Activated T-cell treated with anti-CD3 and anti-CD28 coated beads, Interleukin-2, amount 50 U/mL, for 1 hour (primary cell): ENCODE results near the gene MGAT2.
"Not testable (repeated sequence)": the region's sequence is repeated elsewhere in the genome, so short reads cannot be mapped to it uniquely, and the experiment has no call there.

Experiments used
- DNase-seq: peaks from one replicate; pipeline ENCODE4 v3.0.0-alpha.2; 2020

Gene MGAT2

DNA sequence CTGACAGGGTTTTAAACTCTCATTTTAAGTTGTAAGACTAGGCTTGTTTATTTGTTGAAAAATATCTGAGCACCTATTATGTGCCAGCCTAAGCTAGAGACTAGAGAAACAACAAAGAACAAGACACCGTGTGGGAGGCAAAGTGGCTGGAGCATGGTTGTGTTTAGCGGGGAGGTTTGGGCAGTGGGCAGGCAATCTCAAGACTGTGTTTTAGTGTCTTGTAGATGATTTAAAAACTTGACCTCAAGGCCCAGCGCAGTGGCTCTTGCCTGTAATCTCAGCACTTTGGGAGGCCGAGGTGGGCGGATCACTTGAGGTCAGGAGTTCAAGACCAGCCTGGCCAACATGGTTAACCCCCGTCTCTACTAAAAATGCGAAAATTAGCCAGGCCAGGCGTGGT lies 7.9 kb upstream of the MGAT2 start:
- no peak for DNase-seq

DNA sequence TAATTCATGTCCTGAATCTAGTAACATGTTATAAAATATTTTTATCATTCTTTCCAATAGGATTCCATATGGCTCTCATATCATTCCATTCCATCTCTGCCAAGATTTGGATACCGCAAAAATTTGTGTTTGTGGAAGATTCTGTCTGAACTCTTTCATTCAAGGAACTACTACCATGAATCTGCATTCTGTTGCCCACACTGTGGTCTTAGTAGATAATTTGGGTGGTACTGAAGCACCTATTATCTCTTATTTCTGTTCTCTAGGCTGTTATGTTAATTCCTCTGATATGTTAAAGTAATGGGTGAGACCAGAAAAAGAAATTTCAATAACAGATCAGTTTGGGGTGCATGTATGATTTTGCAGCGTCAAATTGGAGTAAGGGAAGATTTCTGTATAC lies 6.4 kb upstream of the MGAT2 start:
- no peak for DNase-seq

DNA sequence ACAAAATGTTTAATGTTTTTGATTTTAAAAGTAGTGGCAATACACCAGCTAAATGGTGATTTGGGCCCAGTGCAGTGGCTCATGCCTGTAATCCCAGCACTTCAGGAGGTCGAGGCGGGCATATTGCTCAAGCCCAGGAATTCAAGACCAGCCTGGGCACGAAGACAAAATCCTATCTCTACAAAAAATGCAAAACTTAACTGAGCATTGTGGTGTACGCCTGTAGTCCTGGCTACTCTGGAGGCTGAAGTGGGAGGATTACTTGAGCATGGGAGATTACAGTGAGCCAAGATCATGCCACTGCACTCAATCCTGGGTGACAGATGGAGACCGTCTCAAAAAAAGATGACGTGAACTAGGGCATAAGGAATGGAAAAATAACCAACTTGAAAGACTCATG lies 4.8 kb upstream of the MGAT2 start:
- DNase-seq = no peak

DNA sequence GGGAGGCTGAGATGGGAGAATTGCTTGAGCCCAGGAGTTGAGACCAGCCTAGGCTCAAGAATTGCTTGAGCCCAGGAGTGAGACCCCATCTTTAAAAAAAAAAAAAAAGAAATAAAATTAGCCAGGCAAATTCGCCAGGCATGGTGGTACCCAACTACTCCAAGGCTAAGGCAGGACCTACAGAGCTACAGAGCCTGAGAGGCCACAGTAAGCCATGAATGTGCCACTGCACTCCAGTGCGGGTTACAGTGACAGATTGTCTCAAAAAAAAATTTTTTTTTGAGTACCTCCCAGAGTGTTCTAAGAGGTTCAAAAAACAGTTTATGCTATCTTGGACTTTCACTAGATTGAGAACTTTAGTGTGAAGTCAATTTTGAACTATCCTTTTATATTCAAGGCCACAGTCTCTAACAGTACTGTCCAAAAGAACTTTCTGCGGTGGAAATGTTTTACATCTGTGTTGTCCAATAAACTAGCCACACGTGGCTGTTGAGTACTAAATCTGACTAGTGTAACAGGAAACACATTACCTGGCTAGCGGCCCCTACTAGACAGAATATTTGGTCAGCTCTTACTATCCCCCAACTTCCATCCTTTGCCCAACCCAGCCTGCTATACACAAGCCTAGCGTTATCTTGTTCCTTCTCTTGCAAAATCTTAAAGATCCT lies 2.6 kb upstream of the MGAT2 start:
- no peak for DNase-seq

DNA sequence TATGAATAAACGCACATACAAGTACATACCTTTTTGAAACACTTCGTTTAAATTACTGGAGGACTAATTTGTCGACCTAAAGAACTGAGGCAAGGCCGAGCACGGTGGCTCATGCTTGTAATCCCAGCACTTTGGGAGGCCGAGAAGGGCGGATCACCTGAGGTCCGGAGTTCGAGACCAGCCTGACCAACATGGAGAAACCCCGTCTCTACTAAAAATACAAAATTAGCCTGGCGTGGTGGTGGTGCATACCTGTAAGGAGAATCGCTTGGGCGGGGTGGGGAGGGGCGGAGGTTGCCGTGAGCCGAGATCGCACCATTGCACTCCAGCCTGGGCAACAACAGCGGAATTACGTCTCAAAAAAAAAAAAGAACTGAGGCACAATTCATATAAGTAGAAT lies 1.3 kb upstream of the MGAT2 start:
- DNase-seq = not testable (repeated sequence)

DNA sequence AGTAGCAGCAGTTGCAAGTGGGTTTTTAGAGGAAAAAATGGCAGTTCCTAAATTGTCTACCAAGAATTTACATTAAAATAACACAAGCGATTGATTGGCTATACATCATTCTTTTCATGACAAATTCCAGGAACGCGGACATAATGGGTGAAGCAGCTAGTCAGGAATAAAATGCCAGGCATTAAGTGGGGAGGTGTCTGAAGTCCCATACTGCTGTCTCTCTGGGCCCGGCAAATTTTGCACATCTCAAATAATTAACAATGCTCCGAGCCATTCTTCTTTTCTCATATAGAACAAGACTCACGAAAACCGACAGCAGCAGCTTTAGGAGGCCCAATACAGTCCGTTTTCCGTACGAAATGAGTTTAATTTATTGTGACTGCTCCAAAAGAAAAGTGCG lies 869 bp upstream of the MGAT2 start:
- no peak for DNase-seq

DNA sequence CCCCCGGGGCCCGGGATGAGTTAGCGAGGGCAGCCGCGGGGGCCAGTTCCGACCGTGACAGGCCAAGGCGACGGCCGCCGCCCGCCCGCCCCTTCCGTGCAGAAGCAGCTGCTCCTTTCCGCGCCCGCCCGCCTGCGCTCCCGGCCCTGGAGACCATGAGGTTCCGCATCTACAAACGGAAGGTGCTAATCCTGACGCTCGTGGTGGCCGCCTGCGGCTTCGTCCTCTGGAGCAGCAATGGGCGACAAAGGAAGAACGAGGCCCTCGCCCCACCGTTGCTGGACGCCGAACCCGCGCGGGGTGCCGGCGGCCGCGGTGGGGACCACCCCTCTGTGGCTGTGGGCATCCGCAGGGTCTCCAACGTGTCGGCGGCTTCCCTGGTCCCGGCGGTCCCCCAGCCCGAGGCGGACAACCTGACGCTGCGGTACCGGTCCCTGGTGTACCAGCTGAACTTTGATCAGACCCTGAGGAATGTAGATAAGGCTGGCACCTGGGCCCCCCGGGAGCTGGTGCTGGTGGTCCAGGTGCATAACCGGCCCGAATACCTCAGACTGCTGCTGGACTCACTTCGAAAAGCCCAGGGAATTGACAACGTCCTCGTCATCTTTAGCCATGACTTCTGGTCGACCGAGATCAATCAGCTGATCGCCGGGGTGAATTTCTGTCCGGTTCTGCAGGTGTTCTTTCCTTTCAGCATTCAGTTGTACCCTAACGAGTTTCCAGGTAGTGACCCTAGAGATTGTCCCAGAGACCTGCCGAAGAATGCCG lies 699 bp downstream of the MGAT2 start:
- no peak for DNase-seq

DNA sequence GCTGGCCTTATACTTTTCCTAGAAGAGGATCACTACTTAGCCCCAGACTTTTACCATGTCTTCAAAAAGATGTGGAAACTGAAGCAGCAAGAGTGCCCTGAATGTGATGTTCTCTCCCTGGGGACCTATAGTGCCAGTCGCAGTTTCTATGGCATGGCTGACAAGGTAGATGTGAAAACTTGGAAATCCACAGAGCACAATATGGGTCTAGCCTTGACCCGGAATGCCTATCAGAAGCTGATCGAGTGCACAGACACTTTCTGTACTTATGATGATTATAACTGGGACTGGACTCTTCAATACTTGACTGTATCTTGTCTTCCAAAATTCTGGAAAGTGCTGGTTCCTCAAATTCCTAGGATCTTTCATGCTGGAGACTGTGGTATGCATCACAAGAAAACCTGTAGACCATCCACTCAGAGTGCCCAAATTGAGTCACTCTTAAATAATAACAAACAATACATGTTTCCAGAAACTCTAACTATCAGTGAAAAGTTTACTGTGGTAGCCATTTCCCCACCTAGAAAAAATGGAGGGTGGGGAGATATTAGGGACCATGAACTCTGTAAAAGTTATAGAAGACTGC lies 1.5 kb downstream of the MGAT2 start:
- no peak for DNase-seq

DNA sequence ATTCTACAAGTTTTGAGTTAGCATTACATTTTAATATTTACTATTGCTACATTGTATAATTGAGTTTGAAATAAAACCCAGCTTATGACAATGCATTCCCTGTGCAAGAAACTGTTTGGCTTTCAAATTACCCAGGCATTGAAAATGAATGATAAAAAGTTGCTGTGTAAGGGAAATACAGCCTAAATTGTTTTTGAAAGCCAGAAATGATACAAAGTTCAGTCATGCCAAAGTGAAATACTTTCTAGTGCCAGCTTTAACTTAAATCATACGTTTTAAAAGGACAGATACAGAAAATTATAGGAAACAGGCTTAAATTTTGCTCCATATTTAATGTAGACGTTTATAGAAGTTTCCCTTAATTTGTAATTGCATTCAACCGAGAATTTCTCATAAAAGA lies 2.8 kb downstream of the MGAT2 start:
- DNase-seq = no peak

DNA sequence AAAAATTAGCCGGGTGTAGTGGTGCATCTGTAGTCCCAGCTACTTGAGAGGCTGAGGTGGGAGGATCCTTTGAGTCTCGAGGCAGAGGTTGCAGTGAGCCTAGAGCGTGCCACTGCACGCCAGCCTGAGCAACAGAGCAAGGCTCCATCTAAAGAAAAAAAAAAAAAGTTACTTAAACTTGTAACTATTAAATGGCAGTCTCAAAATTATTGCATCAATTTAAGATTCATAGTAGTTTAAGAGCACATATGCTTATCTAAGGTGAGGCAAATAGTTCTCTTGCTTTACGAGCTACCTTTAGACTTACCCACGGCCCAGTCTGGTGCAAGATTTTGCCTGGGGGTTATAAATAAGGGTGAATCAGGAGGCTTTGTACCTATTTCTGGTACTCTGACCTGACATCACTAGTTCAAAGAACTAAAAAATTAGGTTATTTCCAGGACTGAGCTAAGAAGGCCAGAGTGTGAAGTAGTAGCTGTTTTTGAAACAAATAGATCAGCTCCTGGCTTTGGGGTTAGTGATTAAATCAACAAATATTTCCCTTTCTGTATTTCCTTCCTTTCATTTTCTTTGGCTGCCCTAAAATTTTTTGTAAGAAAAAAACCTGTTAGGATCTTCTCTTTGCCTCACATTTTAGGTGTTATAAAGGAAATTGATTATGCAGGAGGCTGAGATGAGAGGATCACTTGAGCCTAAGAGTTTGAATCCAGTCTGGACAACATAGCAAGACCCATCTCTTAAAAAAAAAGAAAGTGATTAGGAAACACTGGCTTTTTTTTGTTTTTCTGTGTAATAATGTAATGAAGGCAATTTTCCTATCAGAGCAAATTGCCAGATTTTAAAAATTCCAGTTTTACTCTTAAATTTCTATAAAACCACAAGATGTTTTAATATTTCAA lies 3.6 kb downstream of the MGAT2 start:
- no peak for DNase-seq

DNA sequence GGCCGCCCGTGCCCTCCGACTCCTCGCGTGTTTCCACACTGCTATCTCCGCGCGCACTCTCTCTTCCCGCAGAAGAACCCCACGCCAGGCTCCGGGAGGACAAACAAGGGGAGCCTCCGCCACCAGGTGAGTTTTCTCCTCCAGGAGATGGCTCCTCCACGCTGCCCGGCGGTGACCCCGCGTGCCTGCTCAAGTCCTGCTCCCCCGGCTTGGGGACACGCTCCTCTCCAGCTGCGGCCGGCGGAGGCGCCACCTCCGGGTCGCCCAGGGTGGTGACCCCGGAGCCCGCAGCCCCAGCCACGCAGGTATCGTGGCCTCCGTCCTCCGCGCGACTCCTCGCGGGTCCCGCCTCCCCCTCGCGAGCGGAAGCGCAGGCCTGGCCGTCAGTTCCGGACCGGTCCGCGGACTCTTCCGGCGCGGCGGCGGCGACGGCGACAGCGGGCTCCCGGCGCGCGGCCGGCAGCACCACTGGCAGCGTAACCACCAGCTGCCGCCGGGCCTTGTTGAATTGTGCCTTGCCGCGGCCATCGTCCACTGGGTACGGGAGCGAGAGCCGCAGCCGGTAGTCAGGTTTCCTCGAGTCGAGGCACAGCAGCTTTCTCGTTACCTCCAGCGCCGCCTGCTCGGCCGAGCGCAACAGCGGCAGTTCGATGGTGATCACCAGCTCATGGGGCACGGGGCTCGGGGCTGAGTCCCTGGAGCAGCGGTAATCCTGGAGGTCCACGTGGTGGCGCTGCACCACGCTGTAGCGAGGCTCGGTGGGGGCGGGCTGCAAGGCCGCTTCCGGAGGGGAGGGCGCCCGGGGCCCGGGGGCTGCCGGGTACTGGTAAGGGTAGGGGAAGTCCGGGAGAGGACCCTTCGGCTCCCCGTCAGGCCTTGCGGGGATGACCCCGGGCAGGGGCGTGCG lies 13.3 kb downstream of the MGAT2 start:
- peak; percentile 91 for DNase-seq

DNA sequence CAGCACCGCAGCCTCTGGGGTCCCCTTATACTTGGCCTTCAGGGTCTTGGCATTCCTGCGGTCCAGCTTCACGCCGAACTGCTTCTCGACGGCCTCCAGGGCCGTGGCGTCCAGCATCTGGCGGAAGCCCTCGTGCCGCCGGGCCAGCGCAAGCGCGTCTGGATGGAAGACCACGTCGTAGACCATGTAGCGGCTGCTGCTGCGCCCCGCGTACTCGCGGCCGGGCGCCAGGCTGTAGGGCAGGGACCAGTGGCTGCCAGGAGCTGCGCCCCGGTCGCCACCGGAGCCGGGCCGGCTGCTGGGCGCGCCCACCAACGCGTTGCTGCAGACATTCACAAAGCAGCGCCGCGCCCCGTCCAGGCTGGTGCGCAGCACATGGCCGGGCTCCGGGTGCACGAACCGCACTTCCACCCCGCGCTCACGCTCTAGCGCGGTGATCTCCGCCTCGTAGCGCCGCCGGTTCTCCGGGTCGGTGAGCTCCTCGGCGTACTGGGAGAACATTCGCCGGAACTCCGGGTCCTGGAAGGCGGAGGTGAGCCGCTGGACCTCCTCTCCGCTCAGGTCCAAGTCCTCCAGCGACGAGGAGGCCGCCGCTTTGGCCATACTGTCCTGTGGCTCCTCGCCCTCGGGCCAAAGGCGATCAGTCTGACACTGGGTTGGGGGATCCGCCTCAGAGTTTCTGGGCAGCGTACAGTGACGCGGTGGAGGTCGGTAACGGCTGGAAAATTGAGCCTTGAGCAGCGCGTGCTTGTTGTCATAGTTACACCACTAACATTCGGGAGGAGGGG lies 14.1 kb downstream of the MGAT2 start, which contains the start of gene DNAAF2:
Gene DNAAF2, minus strand, starts transcription at position 698 of the 788 bp plus-strand sequence. Its CDS starts 95 bp downstream, at position 603.
- peak; percentile 75 for DNase-seq

DNA sequence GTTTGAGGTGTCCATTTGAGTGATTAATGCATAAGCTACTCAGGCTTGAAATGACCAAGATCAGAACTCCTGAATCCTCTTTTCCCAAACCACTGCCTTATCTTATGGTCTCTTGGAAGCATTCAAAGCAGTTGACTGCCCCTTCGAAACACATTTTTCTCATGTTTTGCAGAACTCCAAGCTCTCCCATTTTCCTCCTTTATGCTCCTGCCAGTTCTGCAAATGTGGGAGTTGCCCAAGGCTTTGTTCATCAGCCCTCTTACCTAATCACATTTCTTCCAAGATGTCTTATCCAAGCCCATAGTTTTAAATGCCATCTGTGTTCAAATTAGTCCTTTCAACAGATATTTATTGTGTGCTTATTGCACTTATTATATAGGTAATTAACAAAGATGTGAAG lies 16.3 kb downstream of the MGAT2 start:
- no peak for DNase-seq

DNA sequence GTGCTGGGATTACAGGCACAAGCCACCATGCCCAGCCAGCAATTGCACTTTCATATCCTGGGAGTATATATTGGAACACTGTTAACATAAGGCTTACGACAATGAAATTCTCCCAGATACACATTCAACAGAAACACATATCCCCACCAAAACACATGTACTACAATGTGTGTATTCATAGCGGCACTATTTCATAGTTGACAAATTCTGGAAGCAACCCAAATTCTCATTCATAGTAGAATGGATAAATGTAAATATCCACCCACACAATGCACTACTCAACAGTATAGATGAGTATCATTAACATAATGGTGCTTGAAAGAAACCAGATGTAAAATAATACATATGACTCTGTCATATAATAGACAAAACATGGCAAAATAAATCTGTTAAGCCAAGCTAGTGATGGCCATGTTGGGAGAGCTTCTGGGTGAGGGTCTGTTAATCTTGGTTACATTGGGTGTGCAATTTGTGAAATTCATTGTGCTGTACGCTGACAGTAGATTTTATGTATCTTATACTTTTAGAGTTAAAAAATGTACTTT lies 17.0 kb downstream of the MGAT2 start:
- no peak for DNase-seq

DNA sequence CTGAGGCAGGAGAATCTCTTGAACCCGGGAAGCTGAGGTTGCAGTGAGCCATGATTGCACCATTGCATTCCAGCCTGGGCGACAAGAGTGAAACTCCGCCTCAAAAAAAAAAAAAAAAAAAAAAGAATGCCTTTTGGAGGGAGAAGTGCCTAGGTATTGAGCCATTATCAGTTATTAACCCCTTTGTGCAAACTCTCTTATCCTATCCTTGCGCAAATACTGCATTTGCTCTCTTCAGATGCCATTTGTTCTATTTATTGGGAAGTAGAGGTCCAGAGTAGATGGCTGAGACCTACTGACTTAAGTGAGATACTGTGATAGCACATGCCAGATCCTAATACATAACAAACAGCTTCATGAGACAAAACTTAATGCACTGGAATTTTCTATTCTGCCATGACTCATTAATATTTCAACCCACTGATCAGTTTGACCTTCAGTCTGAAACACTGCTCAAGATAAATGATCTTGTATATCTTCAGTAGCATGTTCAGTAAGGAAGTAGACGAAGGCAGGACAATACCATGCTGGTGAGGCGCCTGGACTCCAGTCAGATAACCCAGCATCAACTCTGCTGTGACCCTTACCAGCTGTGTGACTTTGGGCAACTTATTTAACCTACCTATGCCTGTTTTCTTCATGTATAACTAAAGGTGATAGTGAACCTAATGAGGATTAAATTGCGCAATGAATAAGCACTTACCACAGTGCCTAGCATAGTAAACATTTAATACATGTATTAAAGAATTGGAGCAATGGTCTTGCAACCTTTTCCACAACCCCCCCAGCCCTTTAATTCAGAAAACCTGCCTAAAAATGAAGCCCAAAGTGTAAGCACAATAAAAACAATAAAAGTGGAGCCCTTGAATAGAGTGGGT lies 20.2 kb downstream of the MGAT2 start:
- no peak for DNase-seq

DNA sequence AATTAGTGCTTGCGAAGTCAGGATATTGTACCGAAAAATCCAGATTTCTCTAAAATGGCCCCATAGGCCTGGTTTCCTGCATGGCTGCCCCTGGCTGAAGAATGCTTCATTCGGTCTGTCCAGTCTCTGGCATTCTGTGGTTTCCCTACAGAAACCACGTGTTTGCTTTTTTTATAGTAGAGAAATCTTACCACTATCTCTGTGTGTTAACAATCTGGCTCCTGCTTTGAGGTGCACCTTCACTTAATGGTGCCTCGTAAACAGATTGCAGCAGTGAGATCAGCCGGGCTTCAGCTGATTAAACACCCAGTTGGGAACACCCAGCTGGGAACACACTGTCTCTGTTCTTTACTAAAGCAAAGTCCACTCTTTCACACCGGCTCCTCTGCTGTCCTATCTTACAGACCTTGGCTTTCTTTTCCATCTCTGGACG lies 21.1 kb downstream of the MGAT2 start:
- no peak for DNase-seq

DNA sequence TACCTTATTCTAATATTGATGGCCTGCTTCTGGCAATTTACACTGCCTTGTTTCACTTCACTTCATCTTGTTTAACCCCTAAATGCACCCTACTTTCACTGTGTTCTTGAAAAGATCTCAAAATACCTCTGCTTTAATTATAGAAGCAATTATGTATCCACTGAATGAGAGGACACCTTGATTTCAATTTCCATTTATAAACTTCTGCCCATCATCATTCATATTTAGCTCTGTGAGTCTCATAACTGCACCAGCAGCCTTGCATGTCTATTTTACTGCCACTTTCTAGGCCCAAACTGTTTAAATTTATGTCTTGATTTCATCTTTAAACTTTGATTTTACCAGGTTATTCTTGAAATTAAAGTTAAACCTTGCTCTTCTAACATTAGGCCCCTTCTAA lies 21.6 kb downstream of the MGAT2 start:
- DNase-seq = no peak

DNA sequence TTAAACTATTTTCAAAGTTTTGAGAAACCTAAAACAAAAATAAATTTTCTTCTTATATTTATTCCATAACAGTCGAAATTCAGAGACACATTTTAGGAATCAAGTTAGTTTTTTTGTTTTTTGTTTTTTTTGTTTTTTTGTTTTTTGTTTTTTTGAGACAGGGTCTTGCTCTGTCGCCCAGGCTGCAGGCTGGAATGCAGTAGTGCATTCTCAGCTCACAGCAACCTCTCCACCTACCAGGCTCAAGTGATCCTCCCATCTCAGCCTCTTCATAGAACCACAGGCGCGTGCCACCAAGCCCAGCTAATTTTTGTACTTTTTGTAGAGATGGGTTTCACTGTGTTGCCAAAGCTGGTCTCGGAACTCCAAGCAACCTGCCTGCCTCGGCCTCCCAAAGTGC lies 32.9 kb downstream of the MGAT2 start:
- no peak for DNase-seq

DNA sequence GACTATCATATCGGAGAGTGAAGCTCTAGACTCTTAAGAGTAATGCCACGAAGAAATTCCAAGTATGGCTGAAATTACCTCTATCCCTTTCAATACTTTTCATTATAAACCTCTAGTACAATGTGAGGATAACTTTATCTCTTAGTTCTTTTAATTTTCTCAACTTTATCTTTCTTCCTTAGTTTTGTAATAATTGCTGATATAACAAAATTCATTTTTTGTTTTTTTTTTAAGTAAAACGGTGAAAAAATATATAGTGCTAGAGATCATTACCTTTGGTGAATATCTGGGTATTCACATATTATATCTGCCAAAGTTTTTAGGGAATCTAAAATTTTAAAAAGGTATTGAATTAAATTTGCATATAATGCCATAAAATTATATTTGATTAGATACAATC lies 33.9 kb downstream of the MGAT2 start:
- no peak for DNase-seq

DNA sequence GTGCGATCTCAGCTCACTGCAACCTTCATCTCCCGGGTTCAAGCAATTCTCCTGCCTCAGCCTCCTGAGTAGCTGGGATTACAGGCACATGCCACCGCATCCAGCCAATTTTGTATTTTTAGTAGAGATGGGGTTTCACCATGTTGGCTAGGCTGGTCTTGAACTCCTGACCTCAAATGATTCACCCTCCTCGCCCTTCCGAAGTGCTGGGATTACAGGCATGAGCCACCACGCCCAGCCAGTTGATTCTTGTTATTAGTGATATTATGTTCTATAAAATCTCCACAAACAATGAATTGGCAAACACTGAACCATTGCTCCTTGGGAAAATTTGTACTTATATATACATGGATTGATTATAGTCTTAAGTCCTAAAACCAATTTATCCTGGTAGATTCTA lies 36.9 kb downstream of the MGAT2 start:
- DNase-seq = not testable (repeated sequence)
